ENCODE data around the gene HABP4.

The HABP4 gene

DNA sequence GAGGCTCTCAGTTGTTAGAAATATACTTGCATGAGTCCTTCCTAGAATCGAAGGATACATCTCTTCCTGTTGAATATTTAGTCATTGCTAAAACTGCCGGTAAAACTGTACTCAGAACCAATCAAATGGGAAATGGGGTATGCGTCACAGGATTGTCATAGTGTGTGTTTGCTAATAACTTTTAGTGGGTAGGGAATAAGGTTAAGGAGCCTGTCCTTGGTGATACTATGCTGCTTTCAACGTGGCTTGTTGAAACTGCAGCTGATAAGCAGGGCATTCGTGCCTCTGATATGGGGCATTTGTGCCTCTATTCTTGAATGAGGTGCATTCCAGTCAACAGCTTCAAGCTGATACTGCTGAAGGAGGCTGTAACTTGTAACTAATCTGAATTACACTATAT is 26.6 kb downstream of the HABP4 start:
- no peak for DNase-seq (ENCODE audit: low spot score)

- DNase-seq (ENCODE audit: low spot score), result no peak
Observed at GRCh38 chr9:96478829-96479371, 28.9 kb downstream of the HABP4 start.

GRCh38 chr9:96480736-96481135 is 30.8 kb downstream of the HABP4 start:
- no peak for DNase-seq (ENCODE audit: low spot score)

GRCh38 chr9:96482476-96482875 is 32.5 kb downstream of the HABP4 start:
- no peak for DNase-seq (ENCODE audit: low spot score)

DNA sequence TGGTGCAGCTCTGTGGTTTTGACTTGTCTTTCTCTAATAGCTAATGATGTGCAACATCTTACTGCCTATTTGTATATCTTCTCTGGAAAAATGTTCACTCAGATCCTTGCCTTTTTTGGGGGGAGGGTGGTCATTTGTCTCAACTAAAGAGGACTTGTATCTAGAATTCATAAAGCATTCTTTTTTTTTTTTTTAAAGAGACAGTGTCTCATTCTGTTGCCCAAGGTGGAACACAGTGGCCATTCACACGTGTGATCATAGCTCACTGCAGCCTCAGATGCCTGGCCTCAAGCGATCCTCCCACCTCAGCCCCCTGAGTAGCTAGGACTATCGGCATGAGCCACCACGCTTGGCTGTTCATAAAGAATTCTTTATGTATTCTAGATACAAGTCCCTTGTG is 33.2 kb downstream of the HABP4 start:
- DNase-seq (ENCODE audit: low spot score), result no peak

- no peak for DNase-seq (ENCODE audit: low spot score)
Observed at GRCh38 chr9:96483733-96484390, 33.9 kb downstream of the HABP4 start.

DNA sequence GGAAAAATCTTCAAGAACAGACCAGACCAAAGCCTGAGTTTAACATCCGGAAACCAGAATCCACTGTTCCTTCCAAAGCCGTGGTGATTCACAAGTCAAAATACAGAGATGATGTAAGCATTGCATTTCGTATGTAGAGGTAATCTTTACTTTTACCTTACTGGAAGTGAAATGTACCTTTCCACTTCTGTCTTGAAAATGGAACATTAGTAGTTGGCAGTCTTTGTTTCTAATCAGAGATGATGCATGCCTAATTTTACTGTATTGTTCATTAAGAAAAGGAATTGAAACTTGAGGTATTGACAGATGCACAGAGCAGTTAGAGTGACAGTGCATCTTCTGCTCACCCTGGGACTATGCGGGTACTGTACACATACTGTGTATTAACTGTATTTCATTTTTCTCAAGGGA is 34.6 kb downstream of the HABP4 start:
- DNase-seq (ENCODE audit: low spot score), result no peak

- DNase-seq (ENCODE audit: low spot score), result no peak
Observed at GRCh38 chr9:96485280-96485679, 35.3 kb downstream of the HABP4 start.

GRCh38 chr9:96486386-96487028 is 36.5 kb downstream of the HABP4 start:
- no peak for DNase-seq (ENCODE audit: low spot score)

GRCh38 chr9:96487029-96487396 is 37.0 kb downstream of the HABP4 start:
- DNase-seq (ENCODE audit: low spot score), result no peak

DNA sequence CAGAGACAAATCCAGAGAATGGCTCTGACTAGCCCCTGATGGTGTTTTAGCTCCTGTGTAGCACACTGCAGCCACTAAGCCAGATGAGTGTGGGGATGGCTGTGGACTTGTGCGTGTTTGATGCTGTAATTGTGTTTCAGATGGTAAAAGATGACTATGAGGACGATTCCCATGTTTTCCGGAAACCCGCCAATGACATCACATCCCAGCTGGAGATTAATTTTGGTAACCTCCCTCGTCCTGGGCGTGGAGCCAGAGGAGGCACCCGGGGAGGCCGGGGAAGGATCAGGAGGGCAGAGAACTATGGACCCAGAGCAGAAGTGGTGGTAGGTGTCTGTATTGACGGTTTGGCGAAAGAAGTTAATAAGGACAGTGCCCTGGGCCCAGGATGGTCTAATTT is 38.0 kb downstream of the HABP4 start:
- DNase-seq (ENCODE audit: low spot score), result no peak

- no peak for DNase-seq (ENCODE audit: low spot score)
Observed at GRCh38 chr9:96489482-96489979, 39.6 kb downstream of the HABP4 start.

DNA sequence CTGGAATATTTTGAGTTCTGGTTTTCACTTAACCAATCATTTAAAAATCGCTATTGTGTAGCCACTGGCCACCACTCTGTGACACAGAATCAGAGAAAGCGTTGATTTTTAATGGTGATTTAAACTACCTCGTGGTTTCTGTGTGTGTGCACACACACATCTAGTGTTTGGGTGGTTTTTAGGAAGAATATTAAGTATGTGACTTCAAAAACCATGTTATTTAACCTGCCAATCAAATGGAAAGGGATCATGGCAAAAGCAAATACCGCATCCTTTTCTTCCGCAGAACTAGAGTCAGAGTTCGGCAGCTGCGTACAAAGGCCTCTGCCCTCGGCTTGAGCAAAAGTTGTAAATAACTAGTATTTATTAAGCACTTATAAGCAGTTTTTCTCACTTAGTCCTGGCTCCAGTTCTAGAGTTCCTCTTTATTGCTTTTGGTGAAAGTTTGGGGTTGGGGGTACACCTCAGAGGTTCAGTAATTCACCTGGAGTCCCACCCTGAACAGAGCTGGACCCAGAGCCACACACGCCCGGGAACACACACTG is 40.6 kb downstream of the HABP4 start:
- no peak for DNase-seq (ENCODE audit: low spot score)

- DNase-seq (ENCODE audit: low spot score), result no peak
Observed at GRCh38 chr9:96491079-96491879, 41.3 kb downstream of the HABP4 start.

- no peak for DNase-seq (ENCODE audit: low spot score)
Observed at GRCh38 chr9:96491880-96492525, 42.0 kb downstream of the HABP4 start.

- DNase-seq (ENCODE audit: low spot score), result no peak
Observed at GRCh38 chr9:96492993-96493531, 43.1 kb downstream of the HABP4 start.

DNA sequence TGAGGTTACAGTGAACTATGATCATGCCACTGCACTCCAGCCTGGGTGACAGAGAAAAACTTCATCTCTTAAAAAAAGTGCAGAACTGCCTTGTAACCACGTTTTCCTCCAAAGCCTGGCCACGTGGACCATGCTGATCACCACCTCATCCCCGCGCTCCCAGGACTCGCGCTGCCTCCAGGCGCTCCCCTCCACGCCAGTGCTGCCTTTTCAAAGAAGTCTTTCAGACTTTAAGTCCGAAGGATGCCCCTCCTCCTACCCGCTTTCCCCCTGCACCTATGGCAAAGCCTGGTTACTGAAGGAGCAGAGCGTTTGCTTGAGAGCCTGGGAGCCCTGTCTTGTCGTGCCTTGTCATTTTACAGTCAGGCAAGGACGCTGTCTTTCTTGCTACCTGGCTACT is 43.8 kb downstream of the HABP4 start:
- no peak for DNase-seq (ENCODE audit: low spot score)

GRCh38 chr9:96494215-96494800 is 44.3 kb downstream of the HABP4 start:
- DNase-seq (ENCODE audit: low spot score), result no peak

DNA sequence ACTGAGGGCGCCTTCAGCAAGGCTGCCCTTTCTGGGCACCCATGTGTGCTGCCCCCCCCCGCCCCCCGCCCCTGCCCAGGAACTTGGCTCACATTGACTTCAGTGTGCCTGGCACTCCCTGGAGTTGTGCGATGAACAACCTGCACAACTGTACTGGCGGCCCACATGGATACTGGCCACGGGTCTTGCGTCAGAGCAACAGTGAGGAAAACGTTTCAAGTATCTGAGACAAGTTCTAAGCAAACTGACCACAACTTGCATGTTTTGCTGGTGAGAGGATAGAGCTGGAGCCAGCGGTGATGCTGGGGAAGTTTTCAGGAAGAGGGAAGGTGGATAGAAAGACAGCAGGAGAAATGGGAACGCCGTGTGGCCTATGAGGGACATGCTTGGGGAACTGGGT is 45.4 kb downstream of the HABP4 start:
- DNase-seq (ENCODE audit: low spot score), result no peak

DNA sequence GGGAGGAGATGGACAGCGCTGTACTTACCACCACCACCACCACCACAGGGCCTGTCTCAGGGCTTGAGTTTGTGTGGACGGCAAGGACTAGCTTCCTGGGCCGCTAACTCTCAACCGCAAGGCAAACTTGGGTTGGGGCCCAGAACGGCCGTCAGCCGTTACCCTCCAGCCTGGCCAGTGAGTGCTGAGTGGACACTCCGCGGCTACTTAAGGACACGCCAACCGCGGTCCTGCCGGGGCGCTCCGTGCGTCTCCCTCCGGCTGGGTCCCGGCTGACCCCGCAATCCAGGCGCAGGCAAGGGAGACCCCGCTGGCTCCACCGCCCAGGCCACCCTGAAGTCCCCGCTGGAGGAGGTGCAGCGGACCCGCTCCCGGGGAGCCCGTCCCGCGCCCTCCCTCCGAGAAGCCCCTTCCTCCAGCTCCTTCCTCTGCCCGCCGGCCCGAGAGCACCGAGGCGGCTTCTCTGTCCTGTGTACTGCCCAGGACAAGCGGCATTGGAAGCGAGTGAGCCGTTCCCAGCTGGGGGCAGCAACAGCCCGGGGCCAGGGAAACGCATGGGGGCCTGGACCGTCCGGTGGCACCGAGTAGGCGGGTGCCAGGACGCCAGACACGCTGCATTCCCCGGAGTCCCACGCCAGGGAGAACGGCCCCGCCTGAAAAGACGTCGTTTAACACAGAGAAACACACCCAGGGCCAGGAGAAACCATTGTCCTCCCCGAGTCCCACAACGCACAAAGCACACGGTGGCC is 46.6 kb downstream of the HABP4 start:
- no peak for DNase-seq (ENCODE audit: low spot score)

- no peak for DNase-seq (ENCODE audit: low spot score)
Observed at GRCh38 chr9:96497117-96497399, 47.1 kb downstream of the HABP4 start.

Data from CD4-positive, alpha-beta T cell treated with Interleukin-6 at 100 ng/mL for 8 hours (primary cell).